ENCODE measurements around the gene SDR42E1. TPM values are rescaled to one million over a fixed set of nuclear protein-coding genes. Genes with fewer than 3 reads are reported as not detected.

SDR42E1 gene
- total RNA-seq, 1 experiment from 2014 or later: 0.33 TPM

- ATAC-seq (no peak), DNase-seq (ENCODE audit: low read depth, low spot score) (no peak)
- TF ChIP-seq POLR2AphosphoS5 (IDR thresholded peaks at IDR 0.05; ENCODE audit: low read depth, low read length) (no peak), SIN3A (IDR thresholded peaks at IDR 0.05; ENCODE audit: borderline replicate concordance, insufficient read depth, low read depth, low read length) (no peak)
- TF ChIP-seq, protein P1, sequence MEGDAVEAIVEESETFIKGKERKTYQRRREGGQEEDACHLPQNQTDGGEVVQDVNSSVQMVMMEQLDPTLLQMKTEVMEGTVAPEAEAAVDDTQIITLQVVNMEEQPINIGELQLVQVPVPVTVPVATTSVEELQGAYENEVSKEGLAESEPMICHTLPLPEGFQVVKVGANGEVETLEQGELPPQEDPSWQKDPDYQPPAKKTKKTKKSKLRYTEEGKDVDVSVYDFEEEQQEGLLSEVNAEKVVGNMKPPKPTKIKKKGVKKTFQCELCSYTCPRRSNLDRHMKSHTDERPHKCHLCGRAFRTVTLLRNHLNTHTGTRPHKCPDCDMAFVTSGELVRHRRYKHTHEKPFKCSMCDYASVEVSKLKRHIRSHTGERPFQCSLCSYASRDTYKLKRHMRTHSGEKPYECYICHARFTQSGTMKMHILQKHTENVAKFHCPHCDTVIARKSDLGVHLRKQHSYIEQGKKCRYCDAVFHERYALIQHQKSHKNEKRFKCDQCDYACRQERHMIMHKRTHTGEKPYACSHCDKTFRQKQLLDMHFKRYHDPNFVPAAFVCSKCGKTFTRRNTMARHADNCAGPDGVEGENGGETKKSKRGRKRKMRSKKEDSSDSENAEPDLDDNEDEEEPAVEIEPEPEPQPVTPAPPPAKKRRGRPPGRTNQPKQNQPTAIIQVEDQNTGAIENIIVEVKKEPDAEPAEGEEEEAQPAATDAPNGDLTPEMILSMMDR (IDR thresholded peaks at IDR 0.05): no peak
- ChIA-PET POLR2A (no interaction called here), CTCF (no interaction called here)
- no peak overlapping the region for H3K4me3 ChIP-seq (ENCODE audit: low read depth in 2 of 2, low read length in 2 of 2)
- H3K27ac ChIP-seq (ENCODE audit: low read length): no peak overlapping the region
- H3K27me3 ChIP-seq (ENCODE audit: control insufficient read depth, insufficient read depth, low read length): no peaks in the 10 kb centered on the region; the same call in none of the 2 replicates
- in situ Hi-C loops (cut with HindIII; ENCODE audit: low pct_unique_long_range_greater_than_20kb, low sequenced_read_pairs) (no loop called here), intact Hi-C loops (cut with micrococcal nuclease; ENCODE audit: unreplicated experiment) (no loop called here)
- H3K4me1 ChIP-seq (ENCODE audit: control insufficient read depth, insufficient read depth, low read length): no peaks in the 10 kb centered on the region
- no peaks in the 10 kb centered on the region for H3K9me3 ChIP-seq (ENCODE audit: control insufficient read depth, insufficient read depth, low read depth, low read length)
- H3K36me3 ChIP-seq (ENCODE audit: control insufficient read depth, insufficient read depth, low read length): no peaks in the 10 kb centered on the region
- BruUV-seq (replicated peaks): no TSS peak
Measured at GRCh38 chr16:82055728-82056549, 44.7 kb upstream of the SDR42E1 start.

- intact Hi-C loops (cut with micrococcal nuclease; ENCODE audit: unreplicated experiment): no loop called here
- DNase-seq (ENCODE audit: low read depth, low spot score) (no peak), ATAC-seq (no peak)
- no TSS peak for BruUV-seq (replicated peaks)
- CTCF ChIA-PET: no interaction called here
- H3K27me3 ChIP-seq (ENCODE audit: control insufficient read depth, insufficient read depth, low read length): no peaks in the 10 kb centered on the region; the same call in none of the 2 replicates
- H3K9me3 ChIP-seq (ENCODE audit: control insufficient read depth, insufficient read depth, low read depth, low read length): no peaks in the 10 kb centered on the region
- no peak overlapping the region for H3K4me3 ChIP-seq (ENCODE audit: low read depth in 2 of 2, low read length in 2 of 2)
- H3K27ac ChIP-seq (ENCODE audit: low read length): no peak overlapping the region
- in situ Hi-C loops (cut with HindIII; ENCODE audit: low pct_unique_long_range_greater_than_20kb, low sequenced_read_pairs): no loop called here
- H3K36me3 ChIP-seq (ENCODE audit: control insufficient read depth, insufficient read depth, low read length): no peaks in the 10 kb centered on the region
- POLR2A ChIA-PET: no interaction called here
- TF ChIP-seq TCF7L2 (IDR thresholded peaks at IDR 0.05; ENCODE audit: low read depth, low read length) (no peak), POLR2AphosphoS5 (IDR thresholded peaks at IDR 0.05; ENCODE audit: low read depth, low read length) (no peak), SIN3A (IDR thresholded peaks at IDR 0.05; ENCODE audit: borderline replicate concordance, insufficient read depth, low read depth, low read length) (no peak)
- TF ChIP-seq, protein P2, sequence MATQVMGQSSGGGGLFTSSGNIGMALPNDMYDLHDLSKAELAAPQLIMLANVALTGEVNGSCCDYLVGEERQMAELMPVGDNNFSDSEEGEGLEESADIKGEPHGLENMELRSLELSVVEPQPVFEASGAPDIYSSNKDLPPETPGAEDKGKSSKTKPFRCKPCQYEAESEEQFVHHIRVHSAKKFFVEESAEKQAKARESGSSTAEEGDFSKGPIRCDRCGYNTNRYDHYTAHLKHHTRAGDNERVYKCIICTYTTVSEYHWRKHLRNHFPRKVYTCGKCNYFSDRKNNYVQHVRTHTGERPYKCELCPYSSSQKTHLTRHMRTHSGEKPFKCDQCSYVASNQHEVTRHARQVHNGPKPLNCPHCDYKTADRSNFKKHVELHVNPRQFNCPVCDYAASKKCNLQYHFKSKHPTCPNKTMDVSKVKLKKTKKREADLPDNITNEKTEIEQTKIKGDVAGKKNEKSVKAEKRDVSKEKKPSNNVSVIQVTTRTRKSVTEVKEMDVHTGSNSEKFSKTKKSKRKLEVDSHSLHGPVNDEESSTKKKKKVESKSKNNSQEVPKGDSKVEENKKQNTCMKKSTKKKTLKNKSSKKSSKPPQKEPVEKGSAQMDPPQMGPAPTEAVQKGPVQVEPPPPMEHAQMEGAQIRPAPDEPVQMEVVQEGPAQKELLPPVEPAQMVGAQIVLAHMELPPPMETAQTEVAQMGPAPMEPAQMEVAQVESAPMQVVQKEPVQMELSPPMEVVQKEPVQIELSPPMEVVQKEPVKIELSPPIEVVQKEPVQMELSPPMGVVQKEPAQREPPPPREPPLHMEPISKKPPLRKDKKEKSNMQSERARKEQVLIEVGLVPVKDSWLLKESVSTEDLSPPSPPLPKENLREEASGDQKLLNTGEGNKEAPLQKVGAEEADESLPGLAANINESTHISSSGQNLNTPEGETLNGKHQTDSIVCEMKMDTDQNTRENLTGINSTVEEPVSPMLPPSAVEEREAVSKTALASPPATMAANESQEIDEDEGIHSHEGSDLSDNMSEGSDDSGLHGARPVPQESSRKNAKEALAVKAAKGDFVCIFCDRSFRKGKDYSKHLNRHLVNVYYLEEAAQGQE (IDR thresholded peaks at IDR 0.05; ENCODE audit: insufficient read depth in 1 of 2, low read depth in 2 of 2, low read length in 1 of 2): no peak
- TF ChIP-seq, protein P1 (IDR thresholded peaks at IDR 0.05): no peak
- no peaks in the 10 kb centered on the region for H3K4me1 ChIP-seq (ENCODE audit: control insufficient read depth, insufficient read depth, low read length)
Measured at GRCh38 chr16:82055117-82055516, 43.8 kb upstream of the SDR42E1 start.

Data from Panc1 (cell line).